HG03108 (cell line): ENCODE results near the gene PDHA2.
"Not testable (repeated sequence)": the region's sequence is repeated elsewhere in the genome, so short reads cannot be mapped to it uniquely, and the experiment has no call there.

ENCODE experiments used
- ATAC-seq: cut with Tn5 transposase; IDR thresholded peaks from one replicate; pipeline ENCODE4 v1.9.1; 2021; ENCODE audit warnings: moderate library complexity; ENCODE audit not compliant: unreplicated experiment

PDHA2 gene

GRCh38 chr4:95839891-95840290 is at the start of gene PDHA2:
Gene PDHA2 (plus strand): TSS chr4:95840093. CDS start chr4:95840151, 58 bp downstream.
- ATAC-seq: no peak

- no peak for ATAC-seq
Measured at GRCh38 chr4:95798003-95798402, 41.9 kb upstream of the PDHA2 start.

DNA sequence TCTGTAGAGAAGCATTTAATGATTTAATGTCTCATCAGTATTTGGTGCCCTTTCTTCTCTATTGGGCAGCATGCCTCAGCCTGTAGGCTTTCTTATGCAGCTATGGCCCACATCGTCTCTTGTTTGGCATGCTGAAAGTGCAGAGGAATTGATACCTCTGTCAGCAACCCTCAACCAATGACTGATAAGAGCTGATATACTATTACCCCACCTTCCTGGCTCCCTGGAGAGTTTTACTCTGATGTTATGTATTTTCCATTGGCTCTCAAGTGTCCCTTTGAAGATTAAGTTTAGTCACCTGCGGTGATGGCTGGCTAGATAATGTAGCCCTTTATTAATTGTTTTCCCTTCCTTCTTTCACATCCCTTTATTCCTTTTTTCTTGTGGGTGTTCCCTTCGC is 41.2 kb upstream of the PDHA2 start:
- no peak for ATAC-seq

DNA sequence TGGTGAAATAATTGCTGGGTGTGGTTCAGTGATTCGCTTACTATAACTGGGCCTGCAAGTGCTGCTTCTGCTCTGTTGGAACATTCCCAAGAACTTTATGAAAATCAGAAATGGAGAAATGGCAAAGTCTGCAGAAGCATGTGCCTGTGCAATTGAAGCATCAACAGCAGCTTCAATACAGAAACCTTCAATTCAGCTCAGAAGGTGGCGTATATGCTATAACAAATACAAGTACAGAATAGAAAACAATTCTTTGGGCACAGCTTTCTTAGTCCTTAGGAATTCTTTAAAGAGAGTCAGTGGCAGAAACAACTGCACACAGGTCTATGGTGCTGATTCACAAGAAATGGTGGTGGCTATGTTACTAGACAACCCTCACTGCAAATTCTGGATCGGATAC is 18.0 kb upstream of the PDHA2 start:
- no peak for ATAC-seq

- ATAC-seq: no peak
Measured at GRCh38 chr4:95825546-95825945, 14.3 kb upstream of the PDHA2 start.

- ATAC-seq: no peak
Measured at GRCh38 chr4:95830651-95831050, 9.2 kb upstream of the PDHA2 start.

DNA sequence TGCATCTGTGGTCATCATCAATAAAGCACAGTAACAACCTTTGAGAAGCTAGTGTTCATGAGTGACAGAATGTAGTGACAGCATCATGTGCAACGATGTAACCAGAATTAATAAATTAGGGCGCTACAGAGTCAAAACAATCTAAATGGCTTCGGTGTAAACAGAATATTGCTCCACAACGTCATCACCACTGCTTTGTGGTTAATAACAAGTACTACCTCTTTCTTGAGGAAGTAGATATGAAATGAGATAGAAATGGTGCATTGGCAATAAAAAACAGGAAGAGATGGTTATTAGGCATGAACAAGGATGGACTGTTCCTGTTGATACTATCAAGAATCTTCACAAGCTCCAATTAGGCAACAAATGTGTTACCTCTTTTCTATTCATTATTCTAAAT is 8.7 kb upstream of the PDHA2 start:
- ATAC-seq: no peak

DNA sequence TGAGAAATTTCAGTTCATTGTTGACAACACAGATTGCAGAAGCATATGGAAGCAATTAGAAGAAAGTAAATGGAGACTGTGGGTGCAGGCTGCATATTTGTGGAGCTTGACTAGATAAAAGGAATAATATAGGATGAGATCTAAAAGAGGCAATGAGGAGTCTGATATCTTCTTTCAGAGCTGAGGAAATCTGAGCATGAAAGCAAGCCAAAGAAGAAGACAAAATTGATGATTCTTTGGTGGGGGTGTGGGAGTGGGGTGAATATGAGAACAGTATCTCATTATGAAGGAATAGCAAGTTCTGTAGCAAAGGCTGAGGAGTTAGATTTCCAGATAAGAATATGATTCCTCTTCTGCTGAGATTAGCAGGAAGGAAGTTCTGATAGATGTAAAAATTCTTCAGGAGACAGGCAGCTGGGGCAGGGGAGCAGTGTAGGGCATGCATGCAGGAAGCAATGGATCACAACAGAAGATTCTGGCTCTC is 6.1 kb upstream of the PDHA2 start:
- ATAC-seq: no peak

DNA sequence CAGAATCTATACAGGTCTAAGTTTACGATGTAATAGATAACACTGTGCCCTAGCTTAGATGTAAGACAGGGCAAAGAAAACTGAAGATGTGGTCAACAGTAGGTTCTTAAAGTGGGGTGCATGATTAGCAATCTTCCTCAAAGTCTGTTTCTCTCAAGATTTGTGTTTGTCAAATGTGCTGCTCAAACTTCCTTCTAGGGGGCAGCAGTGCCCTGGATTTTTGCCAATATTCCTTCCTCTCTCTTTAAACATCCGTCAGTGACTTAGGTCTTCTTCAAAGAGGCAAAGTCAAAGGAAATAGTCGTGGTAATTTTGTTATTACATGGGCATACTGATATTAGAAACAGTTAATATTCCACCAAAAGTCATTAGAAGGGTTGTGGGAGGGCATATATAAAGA is 4.2 kb upstream of the PDHA2 start:
- ATAC-seq: no peak

- no peak for ATAC-seq
Measured at GRCh38 chr4:95838192-95838591, 1.7 kb upstream of the PDHA2 start.

GRCh38 chr4:95847908-95848460 is 8.1 kb downstream of the PDHA2 start:
- ATAC-seq: no peak

- no peak for ATAC-seq
Measured at GRCh38 chr4:95850161-95850560, 10.3 kb downstream of the PDHA2 start.

GRCh38 chr4:95857761-95858160 is 17.9 kb downstream of the PDHA2 start:
- ATAC-seq: no peak

DNA sequence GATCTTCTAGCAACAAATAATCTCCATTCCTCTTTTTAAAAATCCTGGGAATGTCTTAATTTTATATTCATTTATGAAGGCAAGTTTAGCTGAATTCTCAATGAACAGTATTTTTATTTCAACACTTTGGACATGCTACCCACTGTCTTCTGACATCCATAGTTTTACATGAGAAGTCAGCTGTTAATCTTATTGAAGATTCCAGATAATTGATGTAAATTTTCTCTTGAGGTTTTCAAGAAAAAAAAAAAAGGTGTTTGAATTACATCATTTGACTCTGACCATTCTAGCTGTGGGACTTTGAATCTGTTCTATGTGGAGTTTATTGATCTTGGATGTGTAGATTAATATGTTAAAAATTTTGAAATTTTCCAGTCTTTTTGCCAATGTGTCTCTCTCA is 28.0 kb downstream of the PDHA2 start:
- no peak for ATAC-seq

DNA sequence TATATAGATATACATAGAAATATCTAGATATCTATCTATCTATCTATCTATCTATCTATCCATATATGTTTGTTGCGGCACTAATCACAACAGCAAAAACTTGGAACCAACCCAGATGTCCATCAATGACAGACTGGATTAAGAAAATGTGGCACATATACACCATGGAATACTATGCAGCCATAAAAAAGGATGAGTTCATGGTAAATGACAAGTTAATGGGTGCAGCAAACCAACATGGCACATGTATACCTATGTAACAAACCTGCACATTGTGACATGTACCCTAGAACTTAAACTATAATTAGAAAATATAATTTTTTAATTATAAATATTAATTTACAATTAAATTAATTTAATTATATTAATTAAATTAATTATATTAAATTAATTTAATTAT is 29.5 kb downstream of the PDHA2 start:
- ATAC-seq: not testable (repeated sequence)

DNA sequence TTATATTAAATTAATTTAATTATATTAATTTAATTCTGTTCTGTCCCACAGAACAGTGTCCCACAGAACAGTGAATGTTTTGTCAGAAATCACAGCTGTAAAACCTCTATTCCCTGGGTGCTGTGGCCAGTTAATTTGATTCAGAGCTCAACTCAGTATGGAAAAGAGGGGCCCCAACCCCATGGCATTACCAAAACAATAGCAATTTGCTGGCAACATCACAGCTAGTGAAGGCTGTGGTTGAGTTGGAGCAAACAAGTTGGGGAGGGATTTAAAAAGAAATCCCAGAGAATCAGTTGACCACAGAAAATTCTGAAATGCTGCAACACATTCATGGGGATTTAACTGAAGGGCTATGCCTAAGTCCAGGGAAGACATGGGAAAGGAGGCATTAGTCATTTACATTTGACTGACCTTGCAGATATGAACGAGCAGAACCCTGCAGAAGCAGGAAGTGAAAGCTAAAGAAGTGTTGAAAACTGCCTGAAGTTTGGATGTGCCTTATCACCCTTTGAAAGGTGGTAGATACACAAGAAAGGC is 30.1 kb downstream of the PDHA2 start:
- no peak for ATAC-seq

GRCh38 chr4:95877636-95878035 is 37.7 kb downstream of the PDHA2 start:
- no peak for ATAC-seq

GRCh38 chr4:95887551-95887950 is 47.7 kb downstream of the PDHA2 start:
- no peak for ATAC-seq

DNA sequence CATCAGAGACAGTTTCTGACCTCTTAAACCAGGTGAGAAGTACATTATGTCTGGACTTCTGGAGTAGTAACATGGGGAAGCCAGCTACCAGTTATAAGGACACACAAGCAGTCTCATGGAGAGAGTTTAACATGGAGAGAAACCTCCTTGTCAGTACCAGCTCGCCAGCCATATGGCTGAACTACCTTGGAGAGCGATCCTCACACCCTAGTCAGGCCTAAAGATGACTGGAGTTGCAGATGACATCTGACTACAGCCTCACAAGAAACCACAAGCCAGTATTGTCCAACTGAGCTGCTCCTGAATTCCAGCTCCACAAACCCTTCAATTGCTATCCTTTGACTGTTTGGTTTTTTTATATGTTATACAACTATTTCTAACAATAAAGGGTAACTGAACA is 49.8 kb downstream of the PDHA2 start:
- ATAC-seq: no peak
